Vagina (tissue), 2 donors: ENCODE data around the gene NGB. TPM values are rescaled to one million over a fixed set of nuclear protein-coding genes. Genes with fewer than 3 reads are reported as not detected.

Experiments used
- DNase-seq, 2 donors: peaks; one replicate each; pipeline ENCODE4 v3.0.0-alpha.2; 2017; ENCODE audit errors: extremely low spot score in 2 of 2
- H3K27ac ChIP-seq: fragments of 200-600 bp; sonication (generic); one replicate; pipeline ENCODE4 v1.5.1; 2019
- H3K27me3 ChIP-seq: fragments of 200-600 bp; sonication (generic); one replicate; pipeline ENCODE4 v1.5.1; 2019
- H3K36me3 ChIP-seq, 2 donors: fragments of 200-600 bp; sonication (generic); one replicate each; pipeline ENCODE4 v1.5.1; 2017 to 2019
- H3K4me1 ChIP-seq: fragments of 200-600 bp; sonication (generic); one replicate; pipeline ENCODE4 v1.5.1; 2019
- H3K4me3 ChIP-seq, 2 donors: fragments of 200-600 bp; sonication (generic); 1 replicate in 1 of 2; 2 replicates in 1 of 2; pipeline ENCODE4 v1.5.1; 2016 to 2019
- H3K9me3 ChIP-seq: fragments of 200-600 bp; sonication (generic); one replicate; pipeline ENCODE4 v1.5.1; 2019
- CTCF ChIP-seq, 3 experiments: fragments of 450-650 bp in 2 of 3; fragments of 200-600 bp in 1 of 3; sonication (generic) in 1 of 3; IDR thresholded peaks; one replicate each; pipeline ENCODE4 v1.5.1; 2017 to 2019; ENCODE audit warnings: antibody characterized with exemption in 3 of 3, mild to moderate bottlenecking in 2 of 3, moderate library complexity in 2 of 3
- POLR2A ChIP-seq, 2 donors: fragments of 450-650 bp; IDR thresholded peaks; one replicate each; pipeline ENCODE4 v1.6.1; 2017; ENCODE audit warnings: antibody characterized with exemption in 2 of 2, mild to moderate bottlenecking in 2 of 2, moderate library complexity in 2 of 2
- POLR2AphosphoS5 ChIP-seq, 2 donors: sonication (generic); formaldehyde crosslinking; IDR thresholded peaks; one replicate each; pipeline ENCODE4 v1.9.0; 2017; ENCODE audit warnings: antibody characterized with exemption in 2 of 2, mild to moderate bottlenecking in 2 of 2, low read depth in 1 of 2; ENCODE audit not compliant: insufficient read depth in 1 of 2
- intact Hi-C: fragments of 100-400 bp; cut with DNase I; formaldehyde crosslinking; loops from one replicate; pipeline ENCODE4 v1.15.1; 2023
- total RNA-seq: library from RNA; depleted of rRNA; stranded (reverse); fragments of >200 nt; gene quantifications from one replicate; pipeline ENCODE4 v1.2.3, GENCODE V29; 2016

NGB gene
- total RNA-seq, 1 donor from 2014 or later = 1.7 TPM

GRCh38 chr14:77241955-77242354 is 29.1 kb downstream of the NGB start:
- TF ChIP-seq POLR2A (IDR thresholded peaks at IDR 0.05) = no peak
- TF ChIP-seq CTCF (IDR thresholded peaks at IDR 0.05) = no peak
- TF ChIP-seq POLR2AphosphoS5 (IDR thresholded peaks at IDR 0.05; ENCODE audit: insufficient read depth in 1 of 2, low read depth in 1 of 2) = no peak

GRCh38 chr14:77240336-77240915 is 30.6 kb downstream of the NGB start:
- DNase-seq = no peak
- intact Hi-C loops = no loop called here
- no peak overlapping the region for H3K4me3 ChIP-seq
- H3K36me3 ChIP-seq = no peaks in the 10 kb centered on the region
- H3K27ac ChIP-seq = no peak overlapping the region
- TF ChIP-seq CTCF (IDR thresholded peaks at IDR 0.05) = no peak
- TF ChIP-seq POLR2A (IDR thresholded peaks at IDR 0.05) = no peak
- TF ChIP-seq POLR2AphosphoS5 (IDR thresholded peaks at IDR 0.05; ENCODE audit: insufficient read depth in 1 of 2, low read depth in 1 of 2) = no peak
- no peaks in the 10 kb centered on the region for H3K4me1 ChIP-seq
- H3K27me3 ChIP-seq = no peaks in the 10 kb centered on the region
- no peaks in the 10 kb centered on the region for H3K9me3 ChIP-seq

More at GRCh38 chr14:77241955-77242354, 29.1 kb downstream of the NGB start:
- Histone ChIP-seq H3K36me3 (no peaks in the 10 kb centered on the region), H3K9me3 (no peaks in the 10 kb centered on the region), H3K4me3 (no peak overlapping the region), H3K27ac (no peak overlapping the region), H3K4me1 (no peaks in the 10 kb centered on the region), H3K27me3 (no peaks in the 10 kb centered on the region)
- no peak for DNase-seq
- intact Hi-C loops = no loop called here

- Histone ChIP-seq H3K27ac (no peak overlapping the region), H3K9me3 (no peaks in the 10 kb centered on the region), H3K4me1 (no peaks in the 10 kb centered on the region), H3K4me3 (no peak overlapping the region), H3K36me3 (no peaks in the 10 kb centered on the region), H3K27me3 (no peaks in the 10 kb centered on the region)
- DNase-seq = no peak
- intact Hi-C loops = no loop called here
- TF ChIP-seq CTCF (IDR thresholded peaks at IDR 0.05) = no peak
- TF ChIP-seq POLR2AphosphoS5 (IDR thresholded peaks at IDR 0.05; ENCODE audit: insufficient read depth in 1 of 2, low read depth in 1 of 2) = no peak
- TF ChIP-seq POLR2A (IDR thresholded peaks at IDR 0.05) = no peak
Observed at GRCh38 chr14:77239412-77239811, 31.6 kb downstream of the NGB start.

- H3K4me3 ChIP-seq = no peak overlapping the region
- intact Hi-C loops = no loop called here
Observed at GRCh38 chr14:77238996-77239395, 32.0 kb downstream of the NGB start.

More at GRCh38 chr14:77238996-77239395, 32.0 kb downstream of the NGB start:
- no peaks in the 10 kb centered on the region for H3K36me3 ChIP-seq
- no peak overlapping the region for H3K27ac ChIP-seq
- no peaks in the 10 kb centered on the region for H3K4me1 ChIP-seq
- TF ChIP-seq POLR2AphosphoS5 (IDR thresholded peaks at IDR 0.05; ENCODE audit: insufficient read depth in 1 of 2, low read depth in 1 of 2) = no peak
- no peak for TF ChIP-seq CTCF (IDR thresholded peaks at IDR 0.05)
- TF ChIP-seq POLR2A (IDR thresholded peaks at IDR 0.05) = no peak
- no peaks in the 10 kb centered on the region for H3K9me3 ChIP-seq
- no peak for DNase-seq
- no peaks in the 10 kb centered on the region for H3K27me3 ChIP-seq
